Pericardium fibroblast (primary cell): ENCODE results near the gene IL12A. TPM values are rescaled to one million over a fixed set of nuclear protein-coding genes. Genes with fewer than 3 reads are reported as not detected.

ENCODE experiments used
- total RNA-seq: library from RNA; depleted of rRNA; stranded (reverse); fragments of >200 nt; gene quantifications from 2 replicates; pipeline ENCODE4 v1.2.3, GENCODE V29; 2015

Gene IL12A
- not detected in 2 replicates for total RNA-seq

GRCh38 chr3:159988617-159989271 lies at the start of gene IL12A:
IL12A (plus strand) TSS chr3:159988835.

Other genes with a start within 250 kb of the IL12A start
- 0.47 and 0.85 TPM in 2 replicates for gene SCHIP1, start 149.0 kb upstream of the IL12A start, total RNA-seq
- not detected in 2 replicates for gene C3orf80, start 236.6 kb downstream of the IL12A start, total RNA-seq